ENCODE results near the gene CITED4. TPM values are rescaled to one million over a fixed set of nuclear protein-coding genes. Genes with fewer than 3 reads are reported as not detected.
A peak's percentile ranks its signal among the peaks of the same experiment; 100 is the strongest.

Gene CITED4
- polyA plus RNA-seq, 3 donors, result 2.4 to 18.8 (median 17.1) TPM

DNA sequence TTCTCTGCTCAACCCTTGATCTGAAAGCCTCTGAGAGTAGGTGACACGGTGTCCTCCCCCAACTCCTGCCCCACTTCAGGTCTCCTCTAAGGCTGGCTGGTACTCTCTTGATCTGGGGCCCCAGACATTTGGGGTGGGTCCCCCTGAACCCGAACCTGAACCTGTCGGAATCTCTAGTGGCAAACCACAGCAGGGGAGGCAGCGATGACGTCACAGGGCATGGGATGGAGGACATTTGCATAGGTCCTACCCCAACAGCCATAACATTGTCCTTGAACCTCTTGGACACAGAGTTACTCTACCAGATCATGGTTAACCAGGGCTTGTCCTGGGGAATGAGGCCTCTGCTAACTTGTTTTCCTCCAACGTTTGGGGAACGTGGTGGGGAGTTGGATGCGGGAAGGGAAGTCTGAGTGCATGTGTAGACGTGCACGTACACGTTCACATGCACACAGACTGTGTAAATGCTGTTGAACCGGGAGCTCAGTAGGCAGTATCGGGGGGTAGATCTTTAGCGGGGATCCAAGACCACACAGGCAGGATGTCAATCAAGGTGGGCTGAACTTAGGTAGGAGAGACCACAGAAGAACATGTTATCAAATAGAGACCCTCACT lies 32.4 kb downstream of the CITED4 start:
- H3K36me3 ChIP-seq (replicated peaks in 1 of 2; ENCODE audit: control insufficient read depth in 1 of 2, insufficient read depth in 2 of 2, low read length in 2 of 2), result no peaks in the 10 kb centered on the region
- TF ChIP-seq, protein P1, sequence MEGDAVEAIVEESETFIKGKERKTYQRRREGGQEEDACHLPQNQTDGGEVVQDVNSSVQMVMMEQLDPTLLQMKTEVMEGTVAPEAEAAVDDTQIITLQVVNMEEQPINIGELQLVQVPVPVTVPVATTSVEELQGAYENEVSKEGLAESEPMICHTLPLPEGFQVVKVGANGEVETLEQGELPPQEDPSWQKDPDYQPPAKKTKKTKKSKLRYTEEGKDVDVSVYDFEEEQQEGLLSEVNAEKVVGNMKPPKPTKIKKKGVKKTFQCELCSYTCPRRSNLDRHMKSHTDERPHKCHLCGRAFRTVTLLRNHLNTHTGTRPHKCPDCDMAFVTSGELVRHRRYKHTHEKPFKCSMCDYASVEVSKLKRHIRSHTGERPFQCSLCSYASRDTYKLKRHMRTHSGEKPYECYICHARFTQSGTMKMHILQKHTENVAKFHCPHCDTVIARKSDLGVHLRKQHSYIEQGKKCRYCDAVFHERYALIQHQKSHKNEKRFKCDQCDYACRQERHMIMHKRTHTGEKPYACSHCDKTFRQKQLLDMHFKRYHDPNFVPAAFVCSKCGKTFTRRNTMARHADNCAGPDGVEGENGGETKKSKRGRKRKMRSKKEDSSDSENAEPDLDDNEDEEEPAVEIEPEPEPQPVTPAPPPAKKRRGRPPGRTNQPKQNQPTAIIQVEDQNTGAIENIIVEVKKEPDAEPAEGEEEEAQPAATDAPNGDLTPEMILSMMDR (IDR thresholded peaks at IDR 0.05), result no peak
- H3K9me3 ChIP-seq (replicated peaks in 1 of 2; ENCODE audit: control insufficient read depth in 1 of 2, insufficient read depth in 1 of 2, low read length in 2 of 2), result no peaks in the 10 kb centered on the region
- H4K20me1 ChIP-seq (ENCODE audit: insufficient read depth, low read length), result no peaks in the 10 kb centered on the region
- Mint-ChIP-seq H3K27ac (no peak overlapping the region), H3K36me3 (no peaks in the 10 kb centered on the region), H3K27me3 (ENCODE audit: low read depth in 3 of 3) (peaks cover 0 to 6% (median 2%) of the 10 kb centered on the region in 3 donors), H3K4me3 (no peak overlapping the region), H3K4me1 (peaks cover 19% of the 10 kb centered on the region), H3K9me3 (no peaks in the 10 kb centered on the region)
- peaks cover 15 to 16% of the 10 kb centered on the region in 2 donors for H3K4me1 ChIP-seq (ENCODE audit: control insufficient read depth in 1 of 2, insufficient read depth in 2 of 2, low read length in 2 of 2)
- H3K4me2 ChIP-seq (replicated peaks; ENCODE audit: extremely low read depth, low read length, poor library complexity, severe bottlenecking), result no peak overlapping the region
- intact Hi-C loops (cut with micrococcal nuclease), result no loop called here
- H3K27me3 ChIP-seq (ENCODE audit: control insufficient read depth in 2 of 2, insufficient read depth in 2 of 2, low read length in 2 of 2), result no peaks in the 10 kb centered on the region
- H3K4me3 ChIP-seq (replicated peaks in 1 of 3; ENCODE audit: low read depth in 2 of 3, low read length in 3 of 3), result no peak overlapping the region
- no peak overlapping the region for H2AFZ ChIP-seq (ENCODE audit: insufficient read depth, low read depth, low read length, poor library complexity, severe bottlenecking)
- no peaks in the 10 kb centered on the region for H3K79me2 ChIP-seq (ENCODE audit: insufficient read depth, low read length)
- 90% methylated on average over 11 of the region's 14 CpGs for WGBS (ENCODE audit: insufficient coverage)
- H3K27ac ChIP-seq (ENCODE audit: low read depth in 1 of 2, low read length in 2 of 2), result no peak overlapping the region
- H3K9ac ChIP-seq (ENCODE audit: insufficient read depth, low read length, poor library complexity, severe bottlenecking), result no peak overlapping the region
- no peak for DNase-seq

DNA sequence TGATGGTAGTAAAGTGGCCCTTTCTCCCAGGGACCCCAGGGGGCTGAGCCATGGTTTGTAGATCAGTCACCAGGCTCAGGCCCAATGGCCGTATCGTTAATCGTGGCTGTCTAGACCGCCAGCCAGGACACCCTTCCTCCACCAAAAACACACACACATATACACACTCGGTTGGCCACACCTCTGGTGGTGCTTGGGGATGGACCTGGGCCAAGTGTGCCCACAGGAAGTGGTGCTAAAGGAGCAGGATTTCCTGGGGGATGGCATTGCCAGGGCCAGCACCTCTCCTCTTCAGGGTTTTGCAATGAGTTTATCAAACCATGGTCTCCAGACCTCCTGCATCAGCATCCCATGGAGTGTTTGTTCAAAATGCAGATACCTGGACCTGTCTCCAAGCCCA lies 36.2 kb downstream of the CITED4 start:
- Histone ChIP-seq H3K27ac (ENCODE audit: low read depth in 1 of 2, low read length in 2 of 2) (no peak overlapping the region), H3K4me2 (replicated peaks; ENCODE audit: extremely low read depth, low read length, poor library complexity, severe bottlenecking) (no peak overlapping the region), H3K36me3 (replicated peaks in 1 of 2; ENCODE audit: control insufficient read depth in 1 of 2, insufficient read depth in 2 of 2, low read length in 2 of 2) (no peaks in the 10 kb centered on the region), H3K9ac (ENCODE audit: insufficient read depth, low read length, poor library complexity, severe bottlenecking) (no peak overlapping the region), H2AFZ (ENCODE audit: insufficient read depth, low read depth, low read length, poor library complexity, severe bottlenecking) (no peak overlapping the region), H3K4me1 (ENCODE audit: control insufficient read depth in 1 of 2, insufficient read depth in 2 of 2, low read length in 2 of 2) (peaks cover 15 to 18% of the 10 kb centered on the region in 2 donors), H3K9me3 (replicated peaks in 1 of 2; ENCODE audit: control insufficient read depth in 1 of 2, insufficient read depth in 1 of 2, low read length in 2 of 2) (no peaks in the 10 kb centered on the region), H4K20me1 (ENCODE audit: insufficient read depth, low read length) (no peaks in the 10 kb centered on the region), H3K79me2 (ENCODE audit: insufficient read depth, low read length) (no peaks in the 10 kb centered on the region), H3K27me3 (ENCODE audit: control insufficient read depth in 2 of 2, insufficient read depth in 2 of 2, low read length in 2 of 2) (no peaks in the 10 kb centered on the region), H3K4me3 (replicated peaks in 1 of 3; ENCODE audit: low read depth in 2 of 3, low read length in 3 of 3) (no peak overlapping the region)
- DNase-seq, result no peak
- Mint-ChIP-seq H3K27ac (peak overlapping the region in 1 of 7 donors; percentile 54), H3K9me3 (no peaks in the 10 kb centered on the region), H3K27me3 (ENCODE audit: low read depth in 3 of 3) (peaks cover 0 to 2% (median 2%) of the 10 kb centered on the region in 3 donors), H3K4me3 (no peak overlapping the region), H3K4me1 (peaks cover 20% of the 10 kb centered on the region), H3K36me3 (no peaks in the 10 kb centered on the region)
- intact Hi-C loops (cut with micrococcal nuclease), result no loop called here
- WGBS (ENCODE audit: insufficient coverage), result no CpG with 5 or more reads among the region's 5 CpGs
- TF ChIP-seq, protein P1 (IDR thresholded peaks at IDR 0.05), result no peak

Measured in CD14-positive monocyte (primary cell).